ENCODE measurements around the gene SNX11. TPM values are rescaled to one million over a fixed set of nuclear protein-coding genes. Genes with fewer than 3 reads are reported as not detected.

Gene SNX11
- total RNA-seq, 2 donors from 2014 or later, result 18.8 to 22.3 TPM

DNA sequence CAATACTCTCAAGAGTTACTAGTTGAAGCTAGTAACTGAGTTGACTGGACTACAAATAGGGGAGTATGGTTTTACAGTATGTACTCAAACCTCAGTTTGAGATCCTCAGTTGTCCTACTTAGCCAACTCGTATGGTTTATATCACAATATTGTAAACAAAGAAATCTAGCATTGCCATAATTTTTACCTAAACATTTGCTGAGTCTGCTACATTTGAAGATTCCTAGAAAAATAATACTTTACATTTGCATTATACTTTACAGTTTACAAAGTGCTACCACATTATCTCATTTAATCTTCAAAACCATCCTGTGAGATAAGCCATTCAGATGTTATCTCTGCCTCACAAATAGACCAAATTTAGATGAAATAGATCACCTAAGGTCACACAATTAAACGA is 22.6 kb upstream of the SNX11 start:
- intact Hi-C loops (cut with DNase I), result no loop called here
- no peak for DNase-seq (ENCODE audit: low spot score)

DNA sequence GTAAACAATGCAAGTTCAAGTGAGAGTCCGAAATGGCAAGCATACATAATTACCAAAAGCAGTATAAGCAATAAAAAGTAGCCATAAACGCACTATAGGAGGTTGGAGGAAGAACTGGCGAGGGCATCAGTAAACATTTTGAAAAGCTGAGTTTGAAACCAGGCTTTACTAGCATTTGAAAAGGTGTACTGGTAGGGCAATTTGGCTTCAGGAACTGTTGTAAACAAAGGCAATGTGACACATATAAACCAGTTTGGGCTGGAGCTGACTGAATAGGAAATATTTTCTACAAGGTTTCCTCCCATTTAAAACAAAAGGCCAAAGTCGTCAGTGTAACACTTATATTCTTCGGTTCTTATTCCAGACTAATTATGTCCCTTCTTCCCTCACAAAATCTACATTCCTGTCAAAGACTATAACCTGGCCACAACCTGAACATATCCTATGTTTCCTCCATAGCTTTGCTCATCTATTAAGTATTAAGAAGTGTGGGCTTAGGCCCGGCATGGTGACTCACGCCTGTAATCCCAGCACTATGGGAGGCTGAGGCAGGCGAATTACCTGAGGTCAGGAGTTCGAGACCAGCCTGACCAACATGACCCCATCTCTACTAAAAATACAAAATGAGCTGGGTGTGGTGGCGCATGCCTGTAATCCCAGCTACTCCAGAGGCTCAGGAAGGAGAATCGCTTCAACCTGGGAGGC is 14.1 kb upstream of the SNX11 start:
- DNase-seq (ENCODE audit: low spot score), result no peak
- intact Hi-C loops (cut with DNase I), result no loop called here

DNA sequence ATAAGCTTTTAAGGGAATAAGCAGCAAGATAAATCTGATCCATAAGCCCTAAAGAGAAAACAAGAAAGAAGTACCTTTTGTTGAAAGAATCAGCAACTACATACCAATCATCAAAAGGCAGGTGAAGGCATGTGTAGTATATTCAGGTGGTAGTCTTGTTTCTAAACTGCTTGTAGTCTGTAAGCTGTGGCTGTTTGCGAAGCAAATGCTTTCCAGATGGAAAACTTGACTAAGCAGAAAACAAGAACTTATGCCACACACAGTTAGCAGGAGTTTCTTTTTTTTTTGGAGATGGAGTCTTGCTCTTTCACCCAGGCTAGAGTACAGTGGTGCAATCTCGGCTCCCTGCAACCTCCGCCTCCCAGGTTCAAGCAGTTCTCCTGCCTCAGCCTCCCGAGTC is 12.0 kb upstream of the SNX11 start:
- no peak for DNase-seq (ENCODE audit: low spot score)
- intact Hi-C loops (cut with DNase I), result no loop called here

GRCh38 chr17:48100160-48100559 is 7.4 kb upstream of the SNX11 start:
- DNase-seq (ENCODE audit: low spot score), result no peak
- intact Hi-C loops (cut with DNase I), result no loop called here

DNA sequence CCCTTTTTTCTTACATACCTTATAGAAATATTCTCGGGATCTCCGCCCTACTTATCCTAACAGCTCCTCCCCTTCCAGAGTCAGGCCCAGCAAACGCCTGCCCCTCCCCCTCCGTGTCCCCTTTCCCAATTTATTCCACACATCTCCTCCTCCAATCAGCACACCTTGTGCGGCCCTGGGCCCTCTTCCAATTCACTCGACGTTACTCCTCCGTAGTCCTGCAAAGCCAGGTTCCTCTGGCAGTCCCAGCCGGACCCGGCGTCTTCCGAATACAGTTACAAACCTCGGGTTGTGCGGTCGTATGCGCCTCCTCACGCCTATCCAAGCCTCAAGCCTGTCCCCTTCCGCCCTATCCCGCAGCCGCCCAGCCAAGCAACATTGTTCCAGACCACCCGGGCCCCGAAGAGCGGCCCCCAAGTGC is 7.0 kb upstream of the SNX11 start:
- intact Hi-C loops (cut with DNase I), result no loop called here
- DNase-seq (ENCODE audit: low spot score), result no peak

DNA sequence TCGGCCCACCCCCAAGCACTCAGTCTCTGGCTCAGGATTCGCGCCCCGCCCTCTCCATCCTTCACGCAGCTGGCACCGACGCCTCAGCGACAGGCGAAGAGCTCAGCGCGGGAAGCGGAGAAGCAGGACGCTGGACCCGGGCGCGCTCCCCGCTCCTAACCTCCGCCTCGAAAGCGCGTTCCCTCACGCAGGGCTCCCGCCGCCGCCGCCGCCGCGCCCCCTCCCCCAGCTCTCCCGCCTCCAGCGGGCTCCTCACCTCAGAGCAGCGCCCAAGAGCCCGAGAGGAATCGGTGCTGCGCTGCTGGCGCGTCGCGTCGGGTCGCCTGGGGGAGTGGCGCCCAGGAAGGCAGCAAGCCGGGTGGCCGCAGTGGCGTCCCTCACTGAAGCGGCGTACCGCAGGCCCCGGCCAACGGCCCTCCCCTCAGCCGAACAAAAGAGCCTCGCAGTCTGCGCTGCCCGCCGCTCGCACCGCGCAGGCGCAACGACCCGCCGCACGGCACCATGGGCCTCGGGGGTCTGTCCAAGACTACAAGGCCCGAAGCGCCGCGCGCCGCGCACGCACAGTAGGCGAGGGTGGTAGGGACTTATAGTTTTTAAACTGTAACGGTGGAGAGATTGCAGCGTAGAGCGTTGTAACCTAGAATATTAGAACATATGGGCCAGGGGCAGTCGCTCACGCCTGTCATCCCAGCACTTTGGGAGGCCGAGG is 6.4 kb upstream of the SNX11 start, which contains the start of gene CBX1:
Gene CBX1, minus strand, starts transcription at position 467 of the 709 bp plus-strand sequence. CDS start 24,474 bp downstream, outside the sequence.
- intact Hi-C loops (cut with DNase I), result no loop called here
- DNase-seq (ENCODE audit: low spot score), result peak; percentile 98

- no peak for DNase-seq (ENCODE audit: low spot score)
- intact Hi-C loops (cut with DNase I), result no loop called here
These were observed 5.4 kb upstream of the SNX11 start for GRCh38 chr17:48102043-48102750.

DNA sequence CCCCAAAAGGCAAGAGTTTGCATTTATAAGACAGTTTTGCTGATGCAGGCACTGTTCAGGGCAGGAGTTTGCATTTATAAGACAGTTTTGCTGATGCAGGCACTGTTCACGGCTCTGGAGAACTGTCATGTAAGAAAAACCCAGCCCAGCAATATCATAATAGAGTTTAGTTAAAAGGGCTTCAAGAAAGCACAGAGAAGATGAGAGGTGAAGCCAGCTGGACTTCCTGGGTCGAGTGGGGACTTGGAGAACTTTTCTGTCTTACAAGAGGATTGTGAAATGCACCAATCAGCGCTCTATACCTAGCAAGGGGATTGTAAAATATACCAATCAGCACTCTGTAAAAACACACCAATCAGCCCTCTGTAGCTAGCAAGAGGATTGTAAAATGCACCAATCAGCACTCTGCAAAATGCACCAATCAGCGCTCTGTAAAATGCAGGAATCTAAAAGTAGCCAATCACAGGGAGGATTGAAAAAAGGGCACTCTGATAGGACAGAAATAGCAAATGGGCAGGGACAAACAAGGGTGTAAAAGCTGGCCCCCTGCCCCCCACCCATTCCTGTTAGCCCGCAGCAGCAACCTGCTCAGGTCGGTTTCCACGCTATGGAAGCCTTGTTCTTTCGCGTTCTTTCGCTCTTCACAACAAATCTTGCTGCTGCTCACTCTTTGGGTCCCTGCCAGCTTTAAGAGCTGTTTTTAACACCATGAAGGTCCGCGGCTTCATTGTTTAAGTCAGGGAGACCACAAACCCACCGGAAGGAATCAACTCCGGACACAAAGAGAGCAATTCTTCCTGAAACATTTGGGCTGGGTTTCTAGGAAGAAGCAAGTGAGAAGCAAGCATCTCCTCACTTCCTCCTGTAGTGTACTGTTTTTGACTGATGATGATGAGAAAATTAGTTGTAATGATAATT is 4.5 kb upstream of the SNX11 start:
- no peak for DNase-seq (ENCODE audit: low spot score)
- intact Hi-C loops (cut with DNase I), result no loop called here

DNA sequence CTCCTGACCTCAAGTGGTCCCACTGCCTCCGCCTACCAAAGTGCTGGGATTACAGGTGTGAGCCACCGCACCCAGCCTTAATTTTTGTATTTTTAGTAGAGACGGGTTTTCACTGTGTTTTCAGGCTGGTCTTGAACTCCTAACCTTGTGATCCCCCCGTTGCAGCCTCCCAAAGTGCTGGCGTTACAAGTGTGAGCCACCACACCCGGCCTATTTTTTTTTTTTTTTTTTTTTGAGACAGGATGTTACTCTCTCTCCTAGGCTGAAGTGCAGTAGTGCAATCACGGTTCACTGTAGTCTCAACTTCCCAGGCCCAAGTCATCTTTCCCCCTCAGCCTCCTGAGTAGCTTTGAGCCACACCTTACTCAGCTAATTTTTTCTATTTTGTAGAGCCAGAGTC is 3.1 kb upstream of the SNX11 start:
- no peak for DNase-seq (ENCODE audit: low spot score)
- intact Hi-C loops (cut with DNase I), result no loop called here

DNA sequence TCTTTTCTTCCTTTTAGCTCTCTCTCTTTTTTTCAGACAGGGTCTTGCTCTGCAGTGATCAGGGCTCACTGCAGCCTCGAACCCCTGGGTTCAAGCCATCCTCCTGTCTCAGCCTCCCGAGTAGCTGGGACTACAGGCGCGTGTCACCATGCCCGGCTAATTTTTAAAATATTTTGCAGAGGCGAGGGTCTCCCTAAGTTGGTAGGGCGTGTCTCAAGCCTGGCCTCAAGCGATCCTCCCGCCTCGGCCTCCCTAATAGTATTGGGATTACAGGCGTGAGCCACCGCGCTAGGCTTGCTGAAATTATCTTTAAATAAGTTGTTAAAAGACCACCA is 797 bp upstream of the SNX11 start:
- intact Hi-C loops (cut with DNase I), result no loop called here
- DNase-seq (ENCODE audit: low spot score), result no peak

- intact Hi-C loops (cut with DNase I), result no loop called here
- no peak for DNase-seq (ENCODE audit: low spot score)
These were observed 3.2 kb downstream of the SNX11 start for GRCh38 chr17:48110761-48111160.

- DNase-seq (ENCODE audit: low spot score), result no peak
- intact Hi-C loops (cut with DNase I), result no loop called here
These were observed 4.3 kb downstream of the SNX11 start for GRCh38 chr17:48111937-48112241.

GRCh38 chr17:48113201-48113676 is 5.7 kb downstream of the SNX11 start:
- DNase-seq (ENCODE audit: low spot score), result no peak
- intact Hi-C loops (cut with DNase I), result no loop called here

DNA sequence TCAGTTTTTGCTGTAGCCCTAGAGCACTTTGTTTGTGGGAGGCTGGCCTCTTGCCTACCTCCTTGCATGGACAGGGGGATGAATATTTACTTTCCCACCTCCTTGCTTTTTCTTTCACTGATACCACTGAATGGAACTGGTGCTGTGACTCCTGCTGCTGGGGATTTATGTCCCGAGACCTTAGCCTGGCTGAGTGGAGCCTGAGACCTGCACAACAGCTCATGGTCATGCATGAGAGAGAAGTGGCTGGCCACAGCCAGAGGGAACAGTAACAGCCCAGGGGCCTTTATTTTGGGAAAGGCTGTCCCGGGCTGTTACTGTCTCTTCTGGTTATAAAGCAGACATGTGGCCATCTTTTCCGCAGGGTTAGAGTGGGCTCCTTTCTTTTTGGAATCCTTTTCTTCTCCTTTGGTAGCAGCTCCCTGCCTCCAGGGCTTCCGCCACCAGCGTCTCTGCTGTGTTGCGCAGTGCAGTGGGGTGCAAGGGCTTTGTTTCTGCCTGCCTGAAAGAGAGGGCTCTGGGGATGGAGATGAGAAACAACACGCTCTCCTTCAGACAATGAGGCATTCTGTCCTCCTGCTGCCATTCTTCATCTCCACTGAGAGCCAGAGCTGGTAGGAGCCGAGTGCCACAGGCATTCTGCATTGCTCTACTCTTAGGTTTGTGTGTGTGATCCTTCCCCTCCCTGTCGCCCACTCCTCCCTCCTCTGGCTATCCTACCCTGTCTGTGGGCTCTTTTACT is 14.5 kb downstream of the SNX11 start:
- peak; percentile 9 for DNase-seq (ENCODE audit: low spot score)
- intact Hi-C loops (cut with DNase I), result loop anchor here in 1 of 2 donors (10.0 kb wide), 1 partner anchor 97 kb away; no protein-coding TSS in a partner anchor

GRCh38 chr17:48122665-48123045 is 15.1 kb downstream of the SNX11 start:
- DNase-seq (ENCODE audit: low spot score), result peak; percentile 8
- intact Hi-C loops (cut with DNase I), result loop anchor here in 1 of 2 donors (10.0 kb wide), 1 partner anchor 98 kb away; no protein-coding TSS in a partner anchor

GRCh38 chr17:48123111-48123510 is 15.5 kb downstream of the SNX11 start:
- intact Hi-C loops (cut with DNase I), result loop anchor here in 1 of 2 donors (10.0 kb wide), 1 partner anchor 98 kb away; no protein-coding TSS in a partner anchor
- DNase-seq (ENCODE audit: low spot score), result no peak

DNA sequence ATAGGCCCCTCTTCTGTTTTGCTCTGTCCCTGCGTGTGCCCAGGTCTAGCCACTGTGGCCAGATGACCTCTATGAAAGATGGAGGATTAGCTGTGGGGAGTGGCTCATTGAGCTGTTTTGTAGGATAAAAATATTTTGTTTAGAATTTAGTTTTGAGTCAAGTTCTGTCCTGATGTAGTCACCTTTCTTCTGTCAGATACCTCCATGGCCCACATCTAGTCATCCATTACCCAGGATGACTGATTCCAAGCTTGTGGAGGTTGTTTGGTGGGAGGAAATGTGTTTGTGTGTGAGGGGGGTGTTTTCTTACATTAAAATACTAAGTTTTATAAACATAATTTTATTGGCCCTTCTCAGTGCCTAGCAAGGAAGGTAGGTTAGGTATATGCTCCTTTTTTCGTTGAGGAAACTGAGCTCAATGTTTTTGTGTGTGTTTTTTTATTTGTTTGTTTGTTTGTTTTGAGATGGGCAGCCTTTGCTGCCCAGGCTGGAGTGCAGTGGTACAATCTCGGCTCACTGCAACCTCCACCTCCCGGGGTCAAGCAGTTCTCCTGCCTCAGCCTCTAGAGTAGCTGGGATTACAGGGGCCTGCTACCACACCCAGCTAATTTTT is 16.3 kb downstream of the SNX11 start:
- intact Hi-C loops (cut with DNase I), result loop anchor here in 1 of 2 donors (10.0 kb wide), 1 partner anchor 99 kb away; no protein-coding TSS in a partner anchor

More for the DNA sequence above, 16.3 kb downstream of the SNX11 start:
- peak; percentile 8 for DNase-seq (ENCODE audit: low spot score)
